T47D (cell line): ENCODE data around the gene EFNA1.

Experiments used
- DNase-seq, 2 experiments: peaks; one replicate each; pipeline versions ENCODE4 v3.0.0 to v3.0.0-alpha.2; 2011 to 2012; ENCODE audit warnings: low read depth in 1 of 2, low spot score in 1 of 2
- JUND ChIP-seq: IDR thresholded peaks from 2 replicates; pipeline ENCODE4 v1.6.1; 2012; ENCODE audit warnings: low read depth
- in situ Hi-C: cut with HindIII; loops from 2 replicates; pipeline ENCODE4 v1.10.0; 2016; ENCODE audit warnings: low sequenced_read_pairs, low pct_unique_long_range_greater_than_20kb

Gene EFNA1

DNA sequence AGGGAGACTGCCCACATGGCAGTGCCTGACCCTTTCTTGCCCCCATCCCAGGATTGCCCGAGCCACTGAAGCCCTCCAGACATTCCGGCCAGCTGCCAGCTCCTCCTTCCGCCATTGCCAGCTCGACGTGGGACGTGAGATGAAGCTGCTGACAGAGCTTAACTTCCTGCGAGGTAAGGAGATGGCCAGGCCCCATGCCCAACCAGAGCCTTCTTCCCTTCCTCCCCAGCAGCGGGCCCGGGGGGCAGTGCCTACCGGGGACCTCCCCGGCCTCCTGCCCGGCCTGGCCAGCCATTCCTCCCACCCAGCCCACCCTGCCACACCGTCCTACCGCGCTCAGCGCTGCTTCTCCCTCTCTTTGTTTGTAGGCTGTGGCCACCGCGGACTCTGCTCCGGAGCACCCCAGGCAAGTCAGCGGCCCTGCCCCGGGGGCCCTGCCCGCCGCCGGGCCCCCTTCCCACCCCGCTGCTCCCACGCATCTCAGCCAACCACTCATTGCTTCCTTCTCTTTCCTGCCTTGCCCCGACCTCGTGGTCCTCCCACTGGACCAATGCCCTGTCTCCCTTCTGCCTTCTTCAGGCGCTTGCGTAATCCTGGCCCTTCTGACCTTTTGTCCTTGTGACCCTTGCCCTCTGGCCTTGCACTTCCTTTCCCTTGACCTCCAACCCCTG lies 50.9 kb downstream of the EFNA1 start:
- in situ Hi-C loops: no loop called here
- DNase-seq: peak in 1 of 2 experiments; percentile 35
- TF ChIP-seq JUND: no peak

DNA sequence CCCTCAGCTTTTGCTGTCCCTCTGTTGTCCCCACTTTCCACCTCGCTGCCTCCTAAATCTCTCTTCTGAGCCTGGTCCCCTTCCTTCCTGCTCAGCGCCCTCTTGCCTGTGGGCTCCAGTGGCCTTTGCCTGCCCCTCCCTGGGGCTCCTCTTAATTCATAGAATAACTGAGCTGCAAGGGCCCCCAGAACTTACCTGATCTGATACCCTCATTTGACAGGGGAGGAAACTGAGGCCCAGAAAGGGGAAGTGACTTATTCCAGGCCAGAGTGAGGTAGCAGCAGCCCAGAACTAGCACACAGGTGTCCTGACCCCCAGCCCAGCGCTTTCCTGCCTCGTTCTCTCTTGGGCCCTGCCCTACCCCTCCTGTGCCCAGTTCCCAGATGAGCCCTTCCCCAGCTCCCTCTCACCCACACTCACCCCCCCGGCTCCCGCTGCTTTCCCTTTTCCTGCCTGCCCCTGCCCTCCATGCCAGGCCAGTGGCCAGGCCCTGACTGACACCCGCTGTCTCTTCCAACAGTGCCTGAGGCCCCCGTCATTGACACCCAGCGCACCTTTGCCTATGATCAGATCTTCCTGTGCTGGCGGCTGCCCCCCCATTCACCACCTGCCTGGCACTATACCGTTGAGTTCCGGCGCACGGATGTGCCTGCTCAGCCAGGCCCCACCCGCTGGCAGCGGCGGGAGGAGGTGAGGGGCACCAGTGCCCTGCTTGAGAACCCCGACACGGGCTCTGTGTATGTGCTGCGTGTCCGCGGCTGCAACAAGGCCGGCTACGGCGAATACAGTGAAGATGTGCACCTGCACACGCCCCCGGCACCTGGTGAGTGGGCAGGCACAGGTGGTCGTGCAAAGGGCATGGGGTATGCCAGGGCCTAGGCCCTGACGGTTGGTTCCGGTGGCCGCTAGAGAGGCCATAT lies 51.7 kb downstream of the EFNA1 start:
- TF ChIP-seq JUND: no peak
- in situ Hi-C loops: no loop called here
- peak in 1 of 2 experiments; percentile 33 for DNase-seq

DNA sequence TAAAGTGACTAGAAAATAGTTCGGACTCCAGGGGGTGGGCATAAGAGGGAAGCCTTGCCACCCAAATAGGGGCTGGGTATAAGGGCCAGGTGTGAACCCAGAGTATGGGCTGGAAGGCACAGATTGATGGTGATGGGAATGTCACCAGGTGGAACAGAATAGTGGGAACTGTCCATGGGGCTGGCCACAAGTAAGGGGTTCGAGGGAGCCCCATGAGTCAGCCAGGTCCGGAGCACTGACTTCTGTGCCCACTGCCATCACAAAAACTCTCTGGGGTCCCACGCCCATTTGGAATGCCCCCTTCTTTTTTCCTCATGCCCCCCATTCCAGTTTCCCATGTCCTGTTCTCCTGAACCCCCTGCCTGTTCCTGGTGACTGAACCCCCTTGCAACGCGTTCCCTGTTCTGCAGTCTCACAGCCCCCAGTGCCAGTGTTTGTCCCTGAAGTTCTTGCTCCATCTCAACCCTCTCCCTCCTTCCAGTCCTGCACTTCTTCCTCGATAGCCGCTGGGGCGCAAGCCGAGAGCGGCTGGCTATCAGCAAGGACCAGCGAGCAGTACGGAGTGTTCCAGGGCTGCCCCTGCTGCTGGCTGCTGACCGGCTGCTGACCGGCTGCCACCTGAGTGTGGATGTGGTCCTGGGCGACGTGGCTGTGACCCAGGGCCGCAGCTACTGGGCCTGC lies 53.8 kb downstream of the EFNA1 start:
- TF ChIP-seq JUND: no peak
- in situ Hi-C loops: no loop called here
- DNase-seq: no peak

DNA sequence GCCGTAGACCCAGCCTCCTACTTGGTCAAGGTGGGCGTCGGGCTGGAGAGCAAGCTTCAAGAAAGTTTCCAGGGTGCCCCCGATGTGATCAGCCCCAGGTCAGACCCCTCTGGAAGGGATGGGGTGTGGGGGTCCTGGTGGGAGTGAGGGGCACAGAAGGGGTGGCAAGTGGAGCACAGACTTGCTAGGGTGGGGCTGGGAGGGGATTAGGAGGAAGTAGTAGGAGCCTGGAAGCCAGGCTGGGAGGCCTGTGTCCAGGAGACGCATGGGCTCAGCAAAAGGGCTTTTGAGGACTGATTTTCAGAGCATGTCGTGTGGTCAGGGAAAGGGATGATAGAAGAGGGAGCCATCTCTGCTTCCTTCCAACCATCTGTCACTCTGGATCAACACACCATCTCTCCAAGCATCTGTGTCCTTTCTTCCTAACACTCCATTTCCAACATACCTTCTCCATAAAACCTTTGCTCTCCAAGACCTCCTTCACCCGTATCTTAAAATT lies 54.4 kb downstream of the EFNA1 start:
- in situ Hi-C loops: no loop called here
- no peak for TF ChIP-seq JUND
- DNase-seq: peak in 1 of 2 experiments; percentile 29

DNA sequence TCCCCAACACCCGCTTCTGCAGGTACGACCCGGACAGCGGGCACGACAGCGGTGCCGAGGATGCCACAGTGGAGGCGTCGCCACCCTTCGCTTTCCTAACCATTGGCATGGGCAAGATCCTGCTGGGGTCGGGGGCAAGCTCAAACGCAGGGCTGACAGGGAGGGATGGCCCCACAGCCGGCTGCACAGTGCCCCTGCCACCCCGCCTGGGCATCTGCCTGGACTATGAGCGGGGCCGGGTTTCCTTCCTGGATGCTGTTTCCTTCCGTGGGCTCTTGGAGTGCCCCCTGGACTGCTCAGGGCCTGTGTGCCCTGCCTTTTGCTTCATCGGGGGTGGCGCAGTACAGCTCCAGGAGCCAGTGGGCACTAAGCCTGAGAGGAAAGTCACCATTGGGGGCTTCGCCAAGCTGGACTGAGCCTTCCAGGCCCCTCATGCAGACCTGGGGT lies 56.1 kb downstream of the EFNA1 start:
- in situ Hi-C loops: no loop called here
- no peak for DNase-seq
- TF ChIP-seq JUND: no peak

DNA sequence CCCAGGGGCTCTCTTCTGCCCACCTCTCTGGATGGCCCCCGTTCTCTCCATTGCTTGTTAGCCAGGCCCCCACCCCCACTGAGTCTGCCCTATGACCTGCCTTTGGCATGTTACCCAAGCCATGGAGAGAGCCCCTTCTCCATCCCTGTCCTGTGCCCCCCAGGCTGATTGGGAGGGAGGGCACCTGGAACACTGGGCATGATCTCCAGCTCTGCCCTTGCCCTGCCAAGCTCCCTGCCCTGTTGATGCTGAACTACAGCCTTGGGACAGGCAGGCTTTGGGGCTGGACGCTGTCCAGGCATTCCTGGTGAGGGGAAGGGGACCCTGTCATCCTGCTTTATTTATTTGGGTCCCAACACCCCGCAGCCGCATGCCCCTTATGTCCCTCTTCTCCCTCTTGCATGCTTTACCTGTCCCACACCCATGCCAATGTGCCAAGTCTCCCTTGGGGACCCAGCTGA lies 56.7 kb downstream of the EFNA1 start:
- DNase-seq: peak in 1 of 2 experiments; percentile 67
- no peak for TF ChIP-seq JUND
- in situ Hi-C loops: no loop called here
